Measurements from ENCODE around the gene SSTR5.
A peak's percentile ranks its signal among the peaks of the same experiment; 100 is the strongest.

Gene SSTR5

DNA sequence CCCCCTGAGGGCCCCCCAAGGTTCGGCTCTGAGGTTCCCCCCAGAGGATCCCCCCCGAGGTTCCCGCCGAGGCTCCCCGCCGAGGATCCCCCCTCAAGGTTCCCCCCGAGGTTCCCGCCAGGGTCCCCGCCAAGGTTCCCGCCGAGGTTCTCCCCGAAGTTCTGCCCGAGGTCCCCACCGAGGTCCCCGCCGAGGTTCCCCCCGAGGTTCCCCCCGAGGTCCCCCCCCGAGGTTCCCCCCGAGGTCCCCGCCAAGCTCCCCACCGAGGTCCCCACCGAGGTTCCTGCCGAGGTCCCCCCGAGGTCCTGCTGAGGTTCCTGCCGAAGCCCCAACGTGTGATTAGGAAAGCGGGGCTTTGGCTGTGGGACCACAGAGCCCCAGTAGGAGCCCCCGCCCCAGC is 32.2 kb upstream of the SSTR5 start:
- no peak for DNase-seq

DNA sequence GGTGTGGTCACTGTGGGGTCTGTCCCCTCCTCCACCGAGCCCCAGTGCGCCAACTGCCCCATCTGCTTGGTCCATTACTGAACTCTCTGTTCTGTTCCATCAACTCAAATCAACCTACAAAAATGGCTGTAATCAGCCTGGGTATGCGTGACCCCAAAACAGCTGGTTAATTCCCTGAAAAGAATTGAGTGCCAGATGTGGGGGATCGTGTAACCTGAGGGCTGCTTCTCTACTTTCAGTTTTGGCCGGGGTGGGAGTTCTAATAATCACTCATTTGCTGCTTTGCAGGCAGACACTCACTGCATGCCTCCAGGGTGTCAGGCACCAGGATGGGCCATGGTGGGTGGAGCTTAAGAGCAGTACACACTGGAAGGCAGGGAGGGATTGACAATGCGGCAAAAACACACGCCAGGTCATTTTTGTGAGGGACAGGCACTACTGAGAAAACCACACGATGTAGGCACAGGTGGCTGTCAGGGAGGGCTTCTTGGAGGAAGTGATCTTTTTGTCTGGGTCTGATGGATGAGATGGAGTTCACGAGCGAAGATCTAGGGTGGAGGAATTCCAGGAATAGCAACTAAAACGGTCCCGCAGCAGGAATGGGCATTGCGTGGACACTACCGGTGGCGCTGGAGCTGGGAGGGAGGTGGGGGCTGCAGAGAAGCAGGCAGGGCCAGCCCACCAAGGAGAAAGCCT is 30.4 kb upstream of the SSTR5 start:
- DNase-seq, result no peak

- DNase-seq, result no peak
These were observed 29.7 kb upstream of the SSTR5 start for GRCh38 chr16:1042866-1043265.

GRCh38 chr16:1043881-1044451 is 28.6 kb upstream of the SSTR5 start:
- no peak for DNase-seq

DNA sequence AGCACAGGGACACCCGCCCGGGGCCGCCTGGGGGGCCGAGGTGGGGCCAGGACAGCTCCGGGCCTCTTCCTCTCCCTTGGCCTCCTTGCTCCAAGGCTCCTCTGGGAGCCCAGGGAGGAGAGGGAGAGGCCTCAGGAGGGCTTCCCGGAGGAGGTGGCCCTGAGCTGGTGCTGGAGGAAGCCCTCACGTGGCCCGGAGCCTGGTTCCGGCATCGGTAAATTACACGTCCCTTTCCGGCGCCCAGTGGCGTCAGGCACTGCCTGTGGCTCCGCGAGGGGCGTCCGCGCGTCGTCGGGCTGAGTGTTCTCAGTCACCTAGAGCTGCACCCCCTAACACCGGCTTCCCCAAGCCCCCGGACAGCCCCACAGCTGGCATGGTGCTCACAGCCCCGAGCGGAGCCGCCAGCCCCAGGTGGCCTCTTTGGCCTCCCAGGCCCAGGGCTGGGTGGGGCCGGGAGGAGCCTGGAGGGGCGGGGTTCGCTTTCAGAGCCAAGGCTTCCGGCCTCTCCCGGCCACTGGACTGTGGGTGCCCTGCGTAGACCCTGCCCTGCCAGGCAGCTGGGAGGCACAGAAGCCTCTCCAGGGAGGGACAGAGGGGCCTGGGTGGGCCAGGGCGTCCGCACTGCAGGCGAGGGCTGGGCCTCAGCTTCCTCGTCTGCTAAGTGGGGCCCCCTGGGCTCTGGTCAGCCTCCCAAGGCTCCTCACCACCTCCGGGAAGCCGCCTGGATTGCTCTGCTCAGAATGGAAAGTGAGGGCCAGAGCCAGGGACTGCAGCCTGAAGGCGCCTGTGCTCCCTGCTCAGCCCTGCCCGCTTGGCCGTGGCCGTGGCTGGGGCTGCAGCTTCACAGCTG is 27.9 kb upstream of the SSTR5 start:
- no peak for DNase-seq

DNA sequence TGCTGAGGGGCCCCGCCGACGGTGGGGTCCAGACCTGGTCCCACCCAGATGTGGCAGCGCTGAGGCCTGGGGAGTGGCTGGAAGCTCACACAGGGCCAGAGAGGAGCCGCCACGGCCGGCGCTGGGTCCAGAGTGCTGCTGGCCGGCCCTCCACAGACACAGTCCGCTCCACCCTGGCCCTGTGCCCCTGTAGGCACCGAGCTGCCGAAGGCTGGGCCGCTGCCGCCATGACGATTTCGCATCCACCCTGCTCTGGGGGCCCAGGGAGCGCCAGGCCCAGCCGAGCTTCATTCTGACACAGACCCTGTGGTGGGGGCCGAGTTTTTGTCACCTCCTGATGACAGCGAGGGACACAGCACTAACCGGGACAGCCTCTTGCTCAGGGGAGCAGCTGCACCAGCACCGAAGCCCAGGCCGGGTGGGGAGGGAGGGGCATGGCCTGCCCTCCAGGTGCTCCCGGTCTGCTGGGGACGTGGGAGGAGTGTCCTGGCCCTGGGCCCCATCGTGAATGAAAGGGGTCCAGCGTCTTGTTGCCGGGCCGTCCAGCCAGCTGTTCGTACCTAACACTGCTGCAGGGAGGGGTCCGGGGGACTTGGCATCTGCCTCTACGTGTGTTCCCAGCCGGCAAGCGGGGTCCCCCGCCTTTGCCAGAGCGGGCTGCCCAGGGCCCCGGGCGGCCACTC is 27.1 kb upstream of the SSTR5 start:
- DNase-seq, result no peak

- DNase-seq, result no peak
These were observed 26.3 kb upstream of the SSTR5 start for GRCh38 chr16:1045993-1046911.

DNA sequence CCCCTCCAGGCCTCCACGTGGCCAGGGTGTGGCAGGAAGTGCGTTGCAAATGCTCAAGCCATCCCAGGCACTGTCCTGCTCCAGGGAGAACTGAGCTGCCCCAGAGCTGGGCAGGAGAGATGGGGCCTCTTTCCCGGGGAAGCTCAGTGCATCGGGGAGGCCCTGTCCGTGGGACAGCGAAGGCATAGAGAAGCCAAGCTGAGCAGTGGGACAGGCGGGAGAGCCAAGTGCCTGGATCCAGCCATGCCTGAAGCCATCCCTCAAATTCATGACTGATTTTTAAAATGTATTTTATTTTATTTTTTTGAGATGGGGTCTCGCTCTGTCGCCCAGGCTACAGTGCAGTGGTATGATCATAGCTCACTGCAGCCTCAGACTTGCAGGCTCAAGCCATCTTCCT is 25.4 kb upstream of the SSTR5 start:
- no peak for DNase-seq

DNA sequence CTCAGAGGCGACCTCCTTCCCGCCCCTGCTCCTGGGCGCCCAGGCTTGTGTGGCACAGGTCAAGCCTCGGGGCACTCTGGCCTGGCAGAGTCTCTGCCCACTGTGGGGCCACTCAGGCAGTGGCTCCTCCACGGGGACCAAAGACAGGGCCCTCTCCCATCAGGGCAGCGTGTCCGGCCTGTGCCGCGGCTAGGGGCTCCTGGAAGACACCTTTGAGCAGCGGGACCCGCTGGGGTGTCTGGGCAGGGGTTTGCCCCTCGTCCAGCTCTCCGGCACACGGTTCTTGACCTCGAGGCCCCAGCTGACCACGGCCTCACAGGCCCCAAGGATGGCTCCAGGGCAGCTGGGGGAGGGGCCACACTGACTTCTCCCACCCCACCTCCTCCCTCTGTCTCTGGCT is 24.7 kb upstream of the SSTR5 start:
- DNase-seq, result no peak

DNA sequence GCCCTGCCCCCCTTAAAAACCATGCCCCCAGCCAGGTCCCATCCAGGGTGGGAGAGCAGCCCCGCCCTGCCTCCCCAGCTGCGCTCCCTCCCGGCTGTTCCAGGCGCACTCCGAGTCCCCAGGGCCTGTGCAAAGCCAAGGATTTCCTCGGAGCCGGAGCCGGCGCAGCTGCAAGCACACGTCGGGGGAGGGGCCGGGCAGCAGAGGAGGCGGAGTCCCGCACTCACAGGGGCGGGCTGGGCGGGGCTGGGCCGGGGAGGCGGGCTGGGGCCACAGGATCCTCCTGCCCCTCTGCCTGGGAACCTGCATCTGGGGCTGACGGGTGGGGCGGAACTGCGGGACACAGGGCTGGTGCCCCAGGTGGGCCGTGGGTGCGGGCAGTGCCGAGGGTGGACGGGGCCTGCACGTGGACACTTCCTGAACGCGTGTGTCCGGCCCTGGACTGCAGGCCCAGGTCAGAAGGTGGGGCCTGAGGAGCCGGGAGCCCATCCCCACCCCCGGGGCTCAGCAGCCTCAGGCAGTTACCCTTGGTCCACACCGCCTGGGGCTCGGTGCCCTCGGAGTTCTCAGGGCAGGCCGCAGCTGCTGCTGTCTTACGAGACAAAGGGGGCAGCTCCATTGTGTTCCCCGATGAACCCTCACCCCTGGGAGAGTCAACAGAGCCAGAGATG is 24.0 kb upstream of the SSTR5 start:
- no peak for DNase-seq

DNA sequence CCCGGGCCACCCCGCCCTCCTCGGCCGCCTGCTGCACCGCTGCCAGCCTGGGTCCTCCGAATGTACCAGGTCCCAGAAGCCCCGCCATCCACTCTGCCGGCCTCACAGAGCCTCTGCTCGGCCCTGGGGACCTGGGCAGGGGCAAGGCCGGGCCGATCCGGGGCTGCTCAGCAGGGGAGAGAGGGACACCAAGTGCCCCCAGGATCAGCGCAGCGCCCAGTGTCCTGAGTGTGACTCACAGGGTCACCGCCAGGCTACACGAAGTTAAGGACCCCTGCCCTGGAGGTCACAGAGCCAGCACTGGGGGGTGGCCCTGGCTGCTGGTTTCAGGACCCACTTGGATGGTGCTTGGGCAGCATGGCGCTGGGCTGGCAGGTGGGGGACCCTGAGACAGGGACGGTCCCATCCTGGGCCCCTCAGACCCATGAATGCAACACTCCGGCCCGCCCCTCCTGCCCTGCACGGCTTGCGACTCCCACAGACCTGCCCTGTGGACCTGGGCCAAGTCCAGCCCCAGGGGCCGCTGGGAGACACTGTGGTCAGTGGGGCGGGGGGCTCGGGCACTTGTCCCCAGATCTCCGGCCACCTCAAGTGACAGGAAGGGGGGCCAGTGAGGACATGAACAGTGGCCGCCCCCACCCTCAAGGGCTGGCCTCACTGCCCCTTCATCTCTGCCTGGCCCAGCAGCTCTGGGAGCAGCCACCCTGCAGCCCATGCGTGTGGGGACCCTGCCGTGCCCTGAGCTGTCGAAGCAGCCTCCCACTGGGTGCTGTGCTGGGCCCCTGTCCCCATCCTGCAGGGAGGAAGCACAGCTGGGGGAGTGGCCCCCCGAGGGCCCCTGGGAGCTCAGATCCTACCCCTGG is 23.2 kb upstream of the SSTR5 start:
- no peak for DNase-seq

- no peak for DNase-seq
These were observed 22.6 kb upstream of the SSTR5 start for GRCh38 chr16:1049976-1050247.

GRCh38 chr16:1050516-1050915 is 22.0 kb upstream of the SSTR5 start:
- DNase-seq, result no peak

- no peak for DNase-seq
These were observed 21.6 kb upstream of the SSTR5 start for GRCh38 chr16:1050921-1051320.

DNA sequence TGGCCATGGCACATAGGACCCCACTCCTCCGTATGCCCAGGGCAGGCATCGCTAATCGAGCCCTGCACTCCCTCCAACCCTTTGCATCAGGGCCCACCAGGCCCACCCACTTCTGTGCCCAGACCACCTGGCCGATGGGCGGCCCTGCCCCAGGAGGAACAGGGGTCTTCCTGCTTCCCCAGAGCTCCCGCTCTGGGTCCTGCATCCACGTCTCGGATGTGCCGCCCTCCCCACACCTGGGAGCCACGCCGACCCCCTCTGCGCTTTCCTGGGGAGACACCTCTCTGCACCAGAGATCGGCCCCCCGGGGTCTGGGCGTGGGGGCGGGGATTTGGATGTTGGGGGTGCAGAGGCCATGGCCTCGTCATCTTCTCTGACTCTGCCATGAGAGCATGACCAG is 21.1 kb upstream of the SSTR5 start:
- DNase-seq, result no peak

DNA sequence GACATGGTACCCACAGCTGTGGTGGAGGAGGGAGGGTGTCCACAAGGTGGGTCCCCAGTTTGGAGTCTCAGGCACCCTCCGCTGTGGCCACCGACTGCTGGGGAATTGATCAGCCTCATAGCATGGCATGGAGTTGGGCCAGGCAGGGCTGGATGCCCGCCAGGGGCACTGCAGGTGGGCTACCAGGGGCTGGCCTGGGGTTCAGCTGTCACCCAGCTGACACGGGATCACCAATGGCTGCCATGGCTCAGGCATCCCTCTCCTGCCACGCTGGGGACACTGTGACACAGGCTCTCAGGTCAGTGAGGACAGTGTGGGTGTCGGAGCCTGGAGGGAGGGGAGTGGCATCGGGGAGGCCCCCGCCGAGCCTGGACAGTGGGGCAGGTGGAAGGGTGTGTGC is 19.8 kb upstream of the SSTR5 start:
- DNase-seq, result no peak

DNA sequence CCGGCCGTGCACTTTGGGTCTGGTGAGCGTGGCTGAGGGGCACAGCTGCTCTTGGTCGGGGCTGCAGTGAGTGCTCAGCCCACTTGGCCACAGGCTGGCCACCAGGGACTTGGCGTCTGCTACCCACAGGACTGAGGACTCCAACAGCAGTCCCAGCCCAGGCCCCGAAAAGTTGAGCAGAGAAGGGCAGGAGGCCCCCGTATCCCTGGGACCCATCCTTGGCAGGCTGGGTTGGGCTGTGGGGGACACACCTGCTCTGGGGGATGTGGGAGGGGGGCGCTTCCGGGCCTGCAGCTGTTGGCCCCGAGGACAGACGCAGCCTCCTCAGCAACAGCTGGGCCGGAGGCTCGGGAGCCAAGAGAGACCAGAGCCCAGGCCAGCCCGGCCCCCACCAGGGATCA is 19.4 kb upstream of the SSTR5 start:
- no peak for DNase-seq

- no peak for DNase-seq
These were observed 18.7 kb upstream of the SSTR5 start for GRCh38 chr16:1053700-1054368.

- peak; percentile 52 for DNase-seq
These were observed 17.6 kb upstream of the SSTR5 start for GRCh38 chr16:1054660-1055556.

- DNase-seq, result no peak
These were observed 17.0 kb upstream of the SSTR5 start for GRCh38 chr16:1055557-1055924.
